Measurements from ENCODE around the gene QARS1. TPM values are rescaled to one million over a fixed set of nuclear protein-coding genes. Genes with fewer than 3 reads are reported as not detected.

QARS1 gene
- total and polyA plus RNA-seq, 10 of the 15 experiments (the other 5 are each of a cell fraction or from before 2014, with no cell fraction given) = 168 to 476 (median 318) TPM

GRCh38 chr3:49058011-49058410 lies 46.5 kb downstream of the QARS1 start:
- DNase-seq (ENCODE audit: low read depth, low spot score) = no peak
- Histone ChIP-seq H3K4me2 (ENCODE audit: control insufficient read depth, insufficient read depth) (no peak overlapping the region), H3K36me3 (ENCODE audit: control insufficient read depth in 2 of 2, insufficient read depth in 2 of 2, low read length in 1 of 2) (peaks cover 14 to 26% of the 10 kb centered on the region in 2 experiments), H3K4me1 (ENCODE audit: control insufficient read depth, insufficient read depth, low read length) (no peaks in the 10 kb centered on the region), H3K27ac (ENCODE audit: control insufficient read depth, insufficient read depth) (no peak overlapping the region), H4K20me1 (ENCODE audit: control insufficient read depth, insufficient read depth) (no peaks in the 10 kb centered on the region), H2AFZ (ENCODE audit: control insufficient read depth, low read depth, low read length) (no peak overlapping the region), H3K79me2 (ENCODE audit: control insufficient read depth, insufficient read depth, low read length) (no peaks in the 10 kb centered on the region), H3K4me3 (no peak overlapping the region), H3K27me3 (replicated peaks in 1 of 2; ENCODE audit: control insufficient read depth in 2 of 2, insufficient read depth in 2 of 2, low read length in 1 of 2) (no peaks in the 10 kb centered on the region), H3K9me3 (replicated peaks; ENCODE audit: control insufficient read depth, insufficient read depth, low read length) (no peaks in the 10 kb centered on the region), H3K9ac (ENCODE audit: control insufficient read depth, insufficient read depth, low read length) (no peak overlapping the region)
- TF ChIP-seq RFX5 (IDR thresholded peaks at IDR 0.05; ENCODE audit: low read depth, low read length) (no peak), ZZZ3 (IDR thresholded peaks at IDR 0.05; ENCODE audit: control insufficient read depth, insufficient read length, low read depth) (no peak), POLR2A (IDR thresholded peaks at IDR 0.05; ENCODE audit: low read depth, low read length) (no peak), HDAC2 (IDR thresholded peaks at IDR 0.05) (no peak), USF2 (IDR thresholded peaks at IDR 0.05; ENCODE audit: borderline replicate concordance, low read depth, low read length) (no peak), PRDM15 (CRISPR knock-in tag; IDR thresholded peaks at IDR 0.05) (no peak), ZNF687 (IDR thresholded peaks at IDR 0.05) (no peak), SREBF2 (IDR thresholded peaks at IDR 0.05; ENCODE audit: low read length) (no peak)
- ChIA-PET RAD21 (ENCODE audit: unreplicated experiment) (interaction anchor here (0.7 kb wide), 1 partner anchor 13 kb away, joined by 3 read pairs; no protein-coding TSS in a partner anchor), POLR2A (no interaction called here), CTCF (no interaction called here), SMC1A (ENCODE audit: uncharacterized antibody, unreplicated experiment) (no interaction called here)
- in situ Hi-C loops (cut with MboI) = no loop called here
- 98% methylated on average over 7 of the region's 7 CpGs for WGBS (ENCODE audit: insufficient coverage, insufficient replicate concordance, low lambda C conversion rate, missing lambda C conversion rate)
- no peak for ATAC-seq
- intact Hi-C loops (cut with micrococcal nuclease; ENCODE audit: unreplicated experiment) = no loop called here
- FAIRE-seq = no peak
- no TSS peak for BruUV-seq (replicated peaks)
